ENCODE data around the gene MAST1.

The MAST1 gene

GRCh38 chr19:12882589-12882988 lies 44.3 kb downstream of the MAST1 start:
- in situ Hi-C loops (cut with MboI; ENCODE audit: low sequenced_read_pairs, unreplicated experiment) = no loop called here
- no peak for DNase-seq (ENCODE audit: low spot score)
- no peak for TF ChIP-seq CTCF (IDR thresholded peaks at IDR 0.05; ENCODE audit: borderline replicate concordance, control extremely low read depth, extremely low read depth, insufficient read depth, missing control alignments)

DNA sequence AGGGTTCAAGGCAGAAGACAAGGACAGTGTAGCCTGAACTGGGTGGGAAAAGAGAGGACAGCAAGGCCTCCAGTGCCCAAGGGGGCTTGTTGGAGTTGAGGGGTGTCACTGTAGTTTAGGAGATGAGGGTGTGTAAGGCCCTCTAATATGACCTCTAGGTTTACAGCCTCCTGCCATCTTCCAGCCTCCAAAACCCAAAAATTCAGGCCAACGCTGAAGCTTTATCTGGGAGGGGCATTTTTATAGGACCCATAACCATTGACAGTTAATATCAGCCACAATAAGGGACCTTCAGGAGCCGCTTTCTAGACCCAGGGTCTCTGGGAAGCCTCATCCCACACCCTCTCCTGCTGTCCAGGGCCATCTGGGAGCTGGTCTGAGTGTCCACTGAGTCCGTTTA lies 45.9 kb downstream of the MAST1 start:
- in situ Hi-C loops (cut with MboI; ENCODE audit: low sequenced_read_pairs, unreplicated experiment) = no loop called here
- no peak for DNase-seq (ENCODE audit: low spot score)
- TF ChIP-seq CTCF (IDR thresholded peaks at IDR 0.05; ENCODE audit: borderline replicate concordance, control extremely low read depth, extremely low read depth, insufficient read depth, missing control alignments) = no peak

DNA sequence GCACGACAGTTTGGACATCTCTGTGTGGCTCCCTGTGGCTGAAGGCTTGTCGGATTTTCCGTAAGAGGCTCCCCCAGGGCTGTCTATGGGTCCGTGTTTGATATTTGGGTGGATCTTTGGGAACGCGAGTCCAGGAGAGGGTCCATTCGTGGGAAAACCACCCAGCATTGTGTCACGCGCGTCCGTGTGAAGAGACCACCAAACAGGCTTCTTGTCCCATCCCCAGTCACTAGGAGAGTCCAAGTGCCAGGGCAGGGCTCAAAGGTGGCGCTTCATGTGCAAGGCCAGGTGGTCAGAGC lies 46.3 kb downstream of the MAST1 start:
- TF ChIP-seq CTCF (IDR thresholded peaks at IDR 0.05; ENCODE audit: borderline replicate concordance, control extremely low read depth, extremely low read depth, insufficient read depth, missing control alignments) = no peak
- no peak for DNase-seq (ENCODE audit: low spot score)
- in situ Hi-C loops (cut with MboI; ENCODE audit: low sequenced_read_pairs, unreplicated experiment) = no loop called here

DNA sequence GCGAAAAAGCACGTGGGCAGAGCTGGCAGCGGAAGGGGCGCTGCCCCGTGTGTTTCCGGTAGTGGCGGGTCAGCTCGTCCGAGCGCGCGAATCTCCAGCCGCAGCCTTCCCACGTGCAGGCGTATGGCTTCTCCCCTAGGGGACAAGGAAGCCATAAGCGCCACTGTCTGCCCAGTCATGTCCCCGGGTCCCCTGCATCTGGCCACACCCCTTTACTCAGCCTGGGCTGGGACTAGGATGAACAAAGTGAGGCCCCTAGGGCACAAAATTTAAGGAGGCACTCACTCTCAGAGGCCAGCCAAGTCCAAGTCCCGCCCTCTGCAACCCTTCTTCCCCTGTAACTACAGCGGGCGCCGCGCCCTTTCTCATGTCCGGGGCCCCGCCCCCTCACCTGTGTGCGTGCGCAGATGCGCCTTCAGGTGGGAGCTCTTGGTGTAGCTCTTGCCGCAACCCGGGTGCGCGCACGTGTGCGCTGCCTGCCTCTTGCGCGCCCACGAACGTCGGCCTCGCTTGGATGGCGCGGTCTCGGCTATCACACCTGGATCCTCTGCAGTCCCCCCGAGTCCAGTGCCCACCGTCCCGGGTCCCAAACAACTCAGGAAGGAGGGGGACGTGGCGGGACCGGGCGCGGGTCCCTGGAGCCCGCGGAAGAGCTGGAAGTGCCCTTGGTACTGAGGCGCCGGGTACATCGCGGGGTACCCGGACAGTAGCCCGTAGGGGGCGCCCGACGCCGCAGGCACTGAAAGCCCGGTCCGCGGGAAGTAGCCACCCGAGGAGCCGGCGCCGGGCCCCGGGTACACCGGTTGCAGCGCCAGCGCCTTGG lies 46.8 kb downstream of the MAST1 start:
- in situ Hi-C loops (cut with MboI; ENCODE audit: low sequenced_read_pairs, unreplicated experiment) = no loop called here
- TF ChIP-seq CTCF (IDR thresholded peaks at IDR 0.05; ENCODE audit: borderline replicate concordance, control extremely low read depth, extremely low read depth, insufficient read depth, missing control alignments) = peak; percentile 74
- DNase-seq (ENCODE audit: low spot score) = peak; percentile 86

DNA sequence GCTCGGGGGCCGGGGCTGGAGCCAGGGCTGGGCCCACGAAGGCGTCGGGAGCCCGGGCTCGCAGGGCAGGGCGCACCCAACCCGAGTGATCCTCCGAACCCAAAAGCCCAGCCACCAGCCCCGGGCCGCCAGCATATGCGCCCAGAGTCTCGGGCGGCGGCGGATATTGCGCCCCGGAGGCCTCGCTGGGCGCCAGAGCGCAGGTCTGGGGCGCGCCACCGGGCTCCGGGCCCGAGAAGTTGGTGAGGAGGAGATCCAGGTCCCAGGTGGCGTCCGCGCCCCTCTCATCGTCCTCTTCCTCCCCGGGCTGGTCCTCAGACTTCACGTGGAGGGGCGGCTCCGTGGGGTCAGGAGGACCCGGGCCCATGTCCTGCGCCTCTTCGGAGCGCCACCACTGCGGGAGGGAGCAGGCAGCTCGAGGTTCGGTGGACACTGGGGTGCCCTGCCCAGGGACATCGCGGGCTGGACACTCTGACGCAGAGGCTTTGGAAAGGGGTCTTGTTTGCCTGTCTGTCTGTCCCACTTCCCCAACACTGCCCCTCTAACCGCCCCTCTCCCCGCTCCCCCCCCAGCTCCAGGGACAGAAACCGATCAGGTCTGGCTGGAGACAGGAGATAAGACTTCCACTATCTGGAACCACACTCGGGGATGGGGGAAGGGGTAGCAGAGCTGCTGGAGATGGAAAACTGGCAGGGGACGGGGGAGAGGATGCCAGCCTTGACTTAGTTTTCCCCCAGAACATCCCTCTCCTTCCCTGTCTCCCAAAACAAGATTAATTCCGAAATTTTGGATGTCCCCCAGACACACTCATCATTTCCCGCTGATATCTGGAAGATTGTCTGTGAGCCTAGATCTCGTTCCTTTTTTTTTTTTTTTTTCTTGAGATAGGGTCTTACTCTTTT lies 47.7 kb downstream of the MAST1 start:
- in situ Hi-C loops (cut with MboI; ENCODE audit: low sequenced_read_pairs, unreplicated experiment) = no loop called here
- DNase-seq (ENCODE audit: low spot score) = no peak
- no peak for TF ChIP-seq CTCF (IDR thresholded peaks at IDR 0.05; ENCODE audit: borderline replicate concordance, control extremely low read depth, extremely low read depth, insufficient read depth, missing control alignments)

DNA sequence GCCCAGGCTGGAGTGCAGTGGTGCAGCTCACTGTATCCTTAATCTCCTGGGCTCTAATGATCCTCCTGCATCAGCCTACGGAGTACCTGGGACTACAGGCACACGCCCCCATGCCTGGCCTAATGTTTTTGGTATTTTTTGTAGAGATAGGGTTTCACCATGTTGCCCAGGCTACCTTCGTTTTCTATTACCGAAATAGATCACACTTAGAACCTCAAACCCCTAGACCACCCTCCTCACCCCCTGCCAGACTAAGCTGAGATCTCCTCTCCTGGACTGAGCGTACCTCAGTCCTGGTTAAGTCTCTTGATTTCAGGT lies 48.3 kb downstream of the MAST1 start:
- no peak for DNase-seq (ENCODE audit: low spot score)
- in situ Hi-C loops (cut with MboI; ENCODE audit: low sequenced_read_pairs, unreplicated experiment) = no loop called here
- TF ChIP-seq CTCF (IDR thresholded peaks at IDR 0.05; ENCODE audit: borderline replicate concordance, control extremely low read depth, extremely low read depth, insufficient read depth, missing control alignments) = no peak

Measured in GM13976 (cell line).